ENCODE data around the gene WDR82. TPM values are rescaled to one million over a fixed set of nuclear protein-coding genes. Genes with fewer than 3 reads are reported as not detected.

Gene WDR82
- total and polyA plus RNA-seq, 2 of the 4 experiments (the other 2 are of a cell fraction), result 38.1 to 68.1 TPM

DNA sequence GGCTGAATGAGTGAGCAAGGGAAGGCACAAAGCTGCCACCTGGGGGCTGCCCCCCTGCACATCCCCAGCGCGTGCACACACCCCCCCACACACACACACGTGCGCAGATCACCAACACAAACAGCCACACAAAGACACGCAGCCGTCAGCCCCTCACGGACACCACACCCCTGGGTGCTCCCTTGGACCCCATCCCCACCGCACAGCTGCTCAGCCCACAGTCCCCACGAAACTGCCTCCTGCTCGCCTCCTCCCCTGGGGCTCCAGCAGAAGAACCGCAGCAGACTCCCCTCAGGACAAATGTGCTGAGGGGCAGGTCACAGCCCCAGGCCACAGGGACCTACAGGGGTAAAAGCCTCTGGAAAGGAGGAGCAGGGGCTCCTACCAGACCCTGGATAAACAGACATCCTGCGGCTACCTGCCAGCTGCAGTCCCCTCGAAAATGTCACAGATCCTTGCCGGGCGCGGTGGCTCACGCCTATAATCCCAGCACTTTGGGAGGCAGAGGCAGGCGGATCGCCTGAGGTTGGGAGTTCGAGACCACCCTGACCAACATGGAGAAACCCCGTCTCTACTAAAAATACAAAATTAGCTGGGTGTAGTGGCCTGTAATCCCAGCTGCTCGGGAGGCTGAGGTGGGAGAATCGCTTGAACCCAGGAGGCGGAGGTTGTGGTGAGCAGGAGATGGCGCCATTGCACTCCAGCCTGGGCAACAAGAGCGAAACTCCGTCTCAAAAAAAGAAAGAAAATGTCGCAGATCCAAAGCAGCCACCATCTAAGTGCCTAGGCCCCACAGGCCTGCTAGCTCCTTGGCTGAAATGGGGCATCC, 46.0 kb downstream of the WDR82 start:
- no peaks in the 10 kb centered on the region for H3K27me3 ChIP-seq (ENCODE audit: control insufficient read depth, insufficient read depth, low read length)
- peaks cover 13% of the 10 kb centered on the region for H3K9me1 ChIP-seq (ENCODE audit: insufficient read depth, low read length)
- no peak overlapping the region for H3K4me3 ChIP-seq (ENCODE audit: insufficient read depth, low read depth, low read length)
- no peak overlapping the region for H4K8ac ChIP-seq (ENCODE audit: low read depth in 2 of 2, low read length in 2 of 2)
- no TSS peak for BruUV-seq (replicated peaks)
- H3K9me3 ChIP-seq (ENCODE audit: control insufficient read depth, insufficient read depth, low read length), result no peaks in the 10 kb centered on the region
- H2AFZ ChIP-seq (replicated peaks; ENCODE audit: low read length, poor library complexity), result no peak overlapping the region
- no peak overlapping the region for H3K9ac ChIP-seq (ENCODE audit: low read depth, low read length)
- peaks cover 44% of the 10 kb centered on the region for H4K20me1 ChIP-seq (ENCODE audit: insufficient read depth, low read length)
- DNase-seq, result no peak
- no peak overlapping the region for H3K18ac ChIP-seq (ENCODE audit: low read depth, low read length)
- no peak for ATAC-seq (ENCODE audit: low read depth)
- no peak overlapping the region for H3K23ac ChIP-seq (ENCODE audit: low read depth, low read length)
- H3K56ac ChIP-seq (ENCODE audit: extremely low read depth, insufficient read depth, low read length), result no peak overlapping the region
- intact Hi-C loops (cut with micrococcal nuclease) (no loop called here), in situ Hi-C loops (cut with MboI; ENCODE audit: low sequenced_read_pairs) (loop anchor here (5.0 kb wide), 1 partner anchor 110 kb away; no protein-coding TSS in a partner anchor), dilution Hi-C loops (cut with HindIII; ENCODE audit: low sequenced_read_pairs, unreplicated experiment) (no loop called here)
- H3K79me1 ChIP-seq (ENCODE audit: low read depth in 1 of 2, low read length in 2 of 2), result peaks cover 10 to 55% of the 10 kb centered on the region in 2 experiments
- no peak overlapping the region for H3K27ac ChIP-seq (ENCODE audit: insufficient read depth, low read length)
- H3K4me2 ChIP-seq (ENCODE audit: low read depth, low read length), result no peak overlapping the region
- no peak overlapping the region for H2BK15ac ChIP-seq (ENCODE audit: low read depth, low read length)
- H2AK5ac ChIP-seq (ENCODE audit: low read depth, low read length), result no peak overlapping the region
- H4K91ac ChIP-seq (ENCODE audit: insufficient read depth, low read depth, low read length), result no peak overlapping the region
- H4K5ac ChIP-seq (ENCODE audit: low read depth, low read length), result no peak overlapping the region
- H3K4me1 ChIP-seq (ENCODE audit: control insufficient read depth, insufficient read depth, low read length), result peaks cover 11% of the 10 kb centered on the region
- H3K36me3 ChIP-seq (ENCODE audit: control insufficient read depth, insufficient read depth, low read length), result peaks cover 63% of the 10 kb centered on the region
- H3K4ac ChIP-seq (ENCODE audit: low read depth, low read length), result no peak overlapping the region
- no peak overlapping the region for H2BK120ac ChIP-seq (ENCODE audit: low read depth, low read length)
- H2BK5ac ChIP-seq (ENCODE audit: low read depth, low read length, poor library complexity, severe bottlenecking), result no peak overlapping the region
- ChIA-PET POLR2A (ENCODE audit: unreplicated experiment) (no interaction called here), CTCF (interaction anchor here (0.6 to 1.6 kb wide), 2 partner anchors 25 to 107 kb away, joined by 5 to 14 read pairs; no protein-coding TSS in a partner anchor)
- H3K14ac ChIP-seq (replicated peaks; ENCODE audit: low read depth, low read length), result no peak overlapping the region
- WGBS, 2 experiments (ENCODE audit: extremely low coverage in 2 of 2, insufficient read length in 1 of 2), result 95% methylated on average over 9 of the region's 28 CpGs; no CpG with 5 or more reads in 1 of the 2 experiments
- H2BK20ac ChIP-seq (ENCODE audit: low read depth, low read length), result no peak overlapping the region; the same call in 1 of the 2 replicates
- no peak overlapping the region for H2AK9ac ChIP-seq (replicated peaks; ENCODE audit: low read depth, low read length, poor library complexity)
- TF ChIP-seq MXI1 (IDR thresholded peaks at IDR 0.05; ENCODE audit: borderline replicate concordance, low read depth, low read length) (no peak), CHD1 (IDR thresholded peaks at IDR 0.05; ENCODE audit: low read depth, low read length) (no peak), RCOR1 (IDR thresholded peaks at IDR 0.05; ENCODE audit: insufficient replicate concordance, low read length) (no peak), BHLHE40 (IDR thresholded peaks at IDR 0.05; ENCODE audit: low read depth, low read length) (no peak), SMC3 (IDR thresholded peaks at IDR 0.05; ENCODE audit: low read depth, low read length) (no peak), RFX5 (IDR thresholded peaks at IDR 0.05; ENCODE audit: low read depth, low read length) (no peak), POLR2A (IDR thresholded peaks at IDR 0.05; ENCODE audit: low read depth, low read length) (no peak), MAZ (IDR thresholded peaks at IDR 0.05; ENCODE audit: borderline replicate concordance, low read depth, low read length) (no peak), NFE2L2 (IDR thresholded peaks at IDR 0.05; ENCODE audit: low read depth, low read length) (no peak), FOS (IDR thresholded peaks at IDR 0.05; ENCODE audit: low read depth, low read length) (no peak), MAFK (IDR thresholded peaks at IDR 0.05; ENCODE audit: low read depth, low read length) (no peak), RAD21 (IDR thresholded peaks at IDR 0.05; ENCODE audit: low read length) (no peak)
- TF ChIP-seq, protein P1, sequence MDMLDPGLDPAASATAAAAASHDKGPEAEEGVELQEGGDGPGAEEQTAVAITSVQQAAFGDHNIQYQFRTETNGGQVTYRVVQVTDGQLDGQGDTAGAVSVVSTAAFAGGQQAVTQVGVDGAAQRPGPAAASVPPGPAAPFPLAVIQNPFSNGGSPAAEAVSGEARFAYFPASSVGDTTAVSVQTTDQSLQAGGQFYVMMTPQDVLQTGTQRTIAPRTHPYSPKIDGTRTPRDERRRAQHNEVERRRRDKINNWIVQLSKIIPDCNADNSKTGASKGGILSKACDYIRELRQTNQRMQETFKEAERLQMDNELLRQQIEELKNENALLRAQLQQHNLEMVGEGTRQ (IDR thresholded peaks at IDR 0.05; ENCODE audit: low read depth, low read length), result no peak
- TF ChIP-seq, protein P2, sequence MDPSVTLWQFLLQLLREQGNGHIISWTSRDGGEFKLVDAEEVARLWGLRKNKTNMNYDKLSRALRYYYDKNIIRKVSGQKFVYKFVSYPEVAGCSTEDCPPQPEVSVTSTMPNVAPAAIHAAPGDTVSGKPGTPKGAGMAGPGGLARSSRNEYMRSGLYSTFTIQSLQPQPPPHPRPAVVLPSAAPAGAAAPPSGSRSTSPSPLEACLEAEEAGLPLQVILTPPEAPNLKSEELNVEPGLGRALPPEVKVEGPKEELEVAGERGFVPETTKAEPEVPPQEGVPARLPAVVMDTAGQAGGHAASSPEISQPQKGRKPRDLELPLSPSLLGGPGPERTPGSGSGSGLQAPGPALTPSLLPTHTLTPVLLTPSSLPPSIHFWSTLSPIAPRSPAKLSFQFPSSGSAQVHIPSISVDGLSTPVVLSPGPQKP (IDR thresholded peaks at IDR 0.05; ENCODE audit: borderline replicate concordance, low read depth, low read length), result no peak
- TF ChIP-seq, protein P3, sequence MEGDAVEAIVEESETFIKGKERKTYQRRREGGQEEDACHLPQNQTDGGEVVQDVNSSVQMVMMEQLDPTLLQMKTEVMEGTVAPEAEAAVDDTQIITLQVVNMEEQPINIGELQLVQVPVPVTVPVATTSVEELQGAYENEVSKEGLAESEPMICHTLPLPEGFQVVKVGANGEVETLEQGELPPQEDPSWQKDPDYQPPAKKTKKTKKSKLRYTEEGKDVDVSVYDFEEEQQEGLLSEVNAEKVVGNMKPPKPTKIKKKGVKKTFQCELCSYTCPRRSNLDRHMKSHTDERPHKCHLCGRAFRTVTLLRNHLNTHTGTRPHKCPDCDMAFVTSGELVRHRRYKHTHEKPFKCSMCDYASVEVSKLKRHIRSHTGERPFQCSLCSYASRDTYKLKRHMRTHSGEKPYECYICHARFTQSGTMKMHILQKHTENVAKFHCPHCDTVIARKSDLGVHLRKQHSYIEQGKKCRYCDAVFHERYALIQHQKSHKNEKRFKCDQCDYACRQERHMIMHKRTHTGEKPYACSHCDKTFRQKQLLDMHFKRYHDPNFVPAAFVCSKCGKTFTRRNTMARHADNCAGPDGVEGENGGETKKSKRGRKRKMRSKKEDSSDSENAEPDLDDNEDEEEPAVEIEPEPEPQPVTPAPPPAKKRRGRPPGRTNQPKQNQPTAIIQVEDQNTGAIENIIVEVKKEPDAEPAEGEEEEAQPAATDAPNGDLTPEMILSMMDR (conservative IDR thresholded peaks at IDR 0.05; ENCODE audit: low read depth, low read length), result no peak

All from IMR-90 (cell line).